ENCODE measurements around the gene WDR33. TPM values are rescaled to one million over a fixed set of nuclear protein-coding genes. Genes with fewer than 3 reads are reported as not detected.
A peak's percentile ranks its signal among the peaks of the same experiment; 100 is the strongest.

Gene WDR33
- total RNA-seq, 4 donors from 2014 or later: 25.8 to 35.3 (median 33.3) TPM

DNA sequence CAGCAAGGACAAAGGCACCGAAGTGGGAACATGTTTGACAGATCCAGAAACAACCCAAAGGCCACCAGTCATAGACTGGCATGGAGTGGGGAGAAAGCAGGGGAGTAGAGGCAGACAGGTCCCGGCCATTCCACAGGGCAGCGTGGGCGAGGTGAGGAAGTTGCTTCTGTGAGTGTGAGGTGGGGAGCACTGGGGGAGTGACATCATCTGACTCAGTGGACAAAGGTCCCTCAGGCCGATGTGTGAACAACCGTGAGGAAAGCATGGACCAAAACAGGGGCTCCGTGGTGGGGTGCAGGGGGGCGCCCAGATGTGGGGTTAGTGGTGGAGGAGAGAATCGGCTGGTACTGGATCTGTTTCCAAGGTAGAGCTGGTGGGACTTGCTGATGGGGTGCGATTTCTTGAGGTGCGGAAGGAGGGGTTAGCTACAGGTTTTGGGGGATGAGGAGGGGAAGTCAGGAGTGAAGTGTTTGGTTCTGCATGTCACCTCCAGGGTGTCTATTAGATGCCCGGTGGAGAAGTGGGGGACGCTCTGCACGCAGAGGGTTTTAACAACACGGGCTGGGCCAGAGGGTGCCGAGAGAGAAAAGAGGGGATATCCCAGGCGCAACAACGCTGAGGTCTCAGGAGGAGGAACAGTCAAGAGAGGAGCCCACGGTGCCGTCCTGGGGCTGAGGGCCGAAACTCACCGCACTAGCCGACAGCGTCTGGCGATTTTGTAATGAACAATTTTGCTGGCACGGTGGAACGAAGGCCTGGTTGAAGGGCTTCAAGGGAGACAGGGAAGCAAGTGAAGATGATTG lies 112.2 kb downstream of the WDR33 start:
- Histone ChIP-seq H3K9me3 (no peaks in the 10 kb centered on the region), H3K27me3 (no peaks in the 10 kb centered on the region), H3K27ac (replicated peaks in 1 of 4) (no peak overlapping the region), H3K36me3 (no peaks in the 10 kb centered on the region), H3K4me1 (peaks cover 29 to 40% (median 35%) of the 10 kb centered on the region in 4 donors), H3K4me3 (no peak overlapping the region)
- no peak for DNase-seq (ENCODE audit: extremely low spot score)
- intact Hi-C loops (cut with DNase I): loop anchor here (5.0 kb wide), 2 partner anchors 106 to 191 kb away; no protein-coding TSS in a partner anchor
- no peak for TF ChIP-seq EP300 (IDR thresholded peaks at IDR 0.05)
- TF ChIP-seq POLR2AphosphoS5 (IDR thresholded peaks at IDR 0.05): no peak
- TF ChIP-seq POLR2A (IDR thresholded peaks at IDR 0.05; ENCODE audit: low read depth): no peak
- TF ChIP-seq, protein P1, sequence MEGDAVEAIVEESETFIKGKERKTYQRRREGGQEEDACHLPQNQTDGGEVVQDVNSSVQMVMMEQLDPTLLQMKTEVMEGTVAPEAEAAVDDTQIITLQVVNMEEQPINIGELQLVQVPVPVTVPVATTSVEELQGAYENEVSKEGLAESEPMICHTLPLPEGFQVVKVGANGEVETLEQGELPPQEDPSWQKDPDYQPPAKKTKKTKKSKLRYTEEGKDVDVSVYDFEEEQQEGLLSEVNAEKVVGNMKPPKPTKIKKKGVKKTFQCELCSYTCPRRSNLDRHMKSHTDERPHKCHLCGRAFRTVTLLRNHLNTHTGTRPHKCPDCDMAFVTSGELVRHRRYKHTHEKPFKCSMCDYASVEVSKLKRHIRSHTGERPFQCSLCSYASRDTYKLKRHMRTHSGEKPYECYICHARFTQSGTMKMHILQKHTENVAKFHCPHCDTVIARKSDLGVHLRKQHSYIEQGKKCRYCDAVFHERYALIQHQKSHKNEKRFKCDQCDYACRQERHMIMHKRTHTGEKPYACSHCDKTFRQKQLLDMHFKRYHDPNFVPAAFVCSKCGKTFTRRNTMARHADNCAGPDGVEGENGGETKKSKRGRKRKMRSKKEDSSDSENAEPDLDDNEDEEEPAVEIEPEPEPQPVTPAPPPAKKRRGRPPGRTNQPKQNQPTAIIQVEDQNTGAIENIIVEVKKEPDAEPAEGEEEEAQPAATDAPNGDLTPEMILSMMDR (IDR thresholded peaks at IDR 0.05): no peak
- 92% methylated on average over 26 of the region's 27 CpGs for WGBS

DNA sequence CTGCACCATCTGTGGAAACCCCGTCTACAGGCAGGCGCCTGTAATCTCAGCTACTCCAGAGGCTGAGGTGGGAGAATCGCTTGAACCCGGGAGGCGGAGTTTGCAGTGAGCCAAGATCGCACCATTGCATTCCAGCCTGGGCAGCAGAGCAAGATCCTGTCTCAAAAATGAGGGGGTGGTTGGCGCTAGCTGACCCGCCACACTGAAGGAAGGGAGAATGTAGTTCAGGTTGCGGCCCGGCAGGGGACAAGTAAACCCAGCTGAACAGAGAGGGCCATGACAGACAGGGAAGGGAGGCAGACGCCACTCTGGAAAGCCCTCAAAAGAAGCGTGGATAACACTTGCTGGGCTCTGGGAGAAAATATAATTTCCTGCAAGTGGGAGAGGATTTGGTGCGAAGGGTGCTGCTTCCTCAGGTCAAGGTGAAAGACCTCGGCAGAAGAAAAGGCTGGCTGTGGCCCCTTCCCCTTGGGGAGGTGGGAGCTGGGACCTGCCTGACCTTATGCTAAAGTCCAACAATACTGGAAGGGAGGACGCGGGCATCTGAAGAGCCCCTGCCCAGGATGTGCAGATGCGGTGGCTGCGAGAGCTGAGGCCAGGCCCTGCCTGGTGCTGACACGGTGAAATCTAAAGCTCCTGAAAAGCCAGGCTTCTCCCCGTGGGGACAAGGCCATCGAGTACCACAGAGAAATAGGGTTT lies 113.3 kb downstream of the WDR33 start:
- Histone ChIP-seq H3K36me3 (no peaks in the 10 kb centered on the region), H3K9me3 (no peaks in the 10 kb centered on the region), H3K4me3 (no peak overlapping the region), H3K4me1 (peaks cover 19 to 29% (median 25%) of the 10 kb centered on the region in 4 donors), H3K27ac (replicated peaks in 1 of 4) (no peak overlapping the region), H3K27me3 (no peaks in the 10 kb centered on the region)
- 93% methylated on average over 21 of the region's 21 CpGs for WGBS
- intact Hi-C loops (cut with DNase I): loop anchor here (5.0 kb wide), 2 partner anchors 105 to 190 kb away; no protein-coding TSS in a partner anchor
- TF ChIP-seq EP300 (IDR thresholded peaks at IDR 0.05) (no peak), POLR2AphosphoS5 (IDR thresholded peaks at IDR 0.05) (no peak), POLR2A (IDR thresholded peaks at IDR 0.05; ENCODE audit: low read depth) (no peak)
- TF ChIP-seq, protein P1 (IDR thresholded peaks at IDR 0.05): no peak
- no peak for DNase-seq (ENCODE audit: extremely low spot score)

DNA sequence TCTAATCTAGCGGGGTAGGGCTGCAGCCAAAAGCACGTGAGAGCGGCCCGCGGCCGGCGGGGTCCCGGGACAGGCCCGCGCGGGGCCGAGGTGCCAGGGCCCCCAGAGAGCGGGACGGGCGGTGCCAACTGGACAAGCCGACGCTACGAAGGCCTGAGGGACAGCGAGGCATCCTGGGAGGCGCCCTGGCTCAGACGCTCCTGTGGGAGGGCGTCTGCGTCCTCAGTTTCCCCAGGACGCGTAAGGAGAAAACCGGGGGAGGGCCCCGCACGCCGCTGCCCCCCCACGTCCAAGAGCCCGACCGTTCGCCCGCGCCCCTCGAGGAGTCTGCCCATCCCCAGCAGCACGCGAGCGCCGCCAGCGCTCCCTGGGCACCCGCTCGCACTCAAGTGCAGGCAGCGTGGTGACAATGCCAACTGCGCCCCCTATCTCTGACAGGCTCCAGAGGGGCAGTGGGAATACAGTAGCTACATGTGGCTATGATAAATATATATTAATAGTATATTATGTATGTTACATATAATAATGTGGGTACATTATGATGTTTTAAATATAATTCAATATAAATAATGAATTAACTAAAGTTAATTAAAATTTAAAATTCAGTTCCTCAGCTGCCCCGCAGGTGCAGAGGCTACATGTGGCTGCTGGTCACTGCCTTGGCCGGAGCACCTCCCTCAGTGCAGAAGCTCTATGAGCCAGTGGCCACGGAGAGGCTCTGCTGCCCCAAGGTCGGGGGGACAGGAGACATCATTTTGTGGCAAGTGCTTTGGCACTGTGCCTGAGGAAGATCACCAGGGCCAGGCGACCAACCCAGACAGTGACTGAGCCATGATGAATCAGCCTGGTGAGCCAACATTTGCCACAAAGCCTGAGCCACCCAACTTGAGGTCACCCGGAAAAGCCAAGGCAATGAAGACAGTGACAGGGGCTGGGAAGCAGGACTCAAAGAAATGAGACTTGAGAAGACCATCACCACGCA lies 115.2 kb downstream of the WDR33 start:
- DNase-seq (ENCODE audit: extremely low spot score): no peak
- intact Hi-C loops (cut with DNase I): loop anchor here (5.0 kb wide), 2 partner anchors 103 to 188 kb away; no protein-coding TSS in a partner anchor
- Histone ChIP-seq H3K9me3 (no peaks in the 10 kb centered on the region), H3K36me3 (no peaks in the 10 kb centered on the region), H3K4me1 (peaks cover 11 to 19% (median 16%) of the 10 kb centered on the region in 4 donors), H3K27me3 (no peaks in the 10 kb centered on the region), H3K27ac (replicated peaks in 1 of 4) (peak overlapping the region; percentile 20 to 65 (median 58)), H3K4me3 (peak overlapping the region; percentile 44 to 60 (median 54))
- WGBS: 40% methylated on average over 40 of the region's 52 CpGs
- TF ChIP-seq, protein P1 (IDR thresholded peaks at IDR 0.05): peak; percentile 77 to 81 (median 77)
- TF ChIP-seq POLR2A (IDR thresholded peaks at IDR 0.05; ENCODE audit: low read depth): no peak
- no peak for TF ChIP-seq EP300 (IDR thresholded peaks at IDR 0.05)
- TF ChIP-seq POLR2AphosphoS5 (IDR thresholded peaks at IDR 0.05): peak; percentile 35 to 65

DNA sequence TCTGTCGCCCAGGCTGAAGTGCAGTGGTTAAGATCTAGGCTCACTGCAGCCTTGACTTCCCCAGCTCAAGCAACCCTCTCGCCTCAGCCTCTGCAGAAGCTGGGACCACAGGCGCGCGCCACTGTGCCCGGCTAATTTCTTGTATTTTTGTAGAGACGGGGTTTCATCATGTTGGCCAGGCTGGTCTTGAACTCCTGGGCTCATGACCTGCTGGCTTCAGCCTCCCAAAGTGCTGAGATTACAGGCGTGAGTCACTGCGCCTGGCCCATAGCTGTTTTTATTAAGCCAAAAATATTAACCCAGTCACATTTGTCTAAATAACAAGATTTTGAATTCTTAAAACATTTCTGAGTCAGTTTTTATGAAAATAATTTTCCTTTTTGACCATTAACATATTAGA lies 116.0 kb downstream of the WDR33 start:
- Histone ChIP-seq H3K36me3 (no peaks in the 10 kb centered on the region), H3K27ac (replicated peaks in 1 of 4) (peak overlapping the region in 3 of 4 donors; percentile 53 to 65 (median 62)), H3K4me1 (peaks cover 6 to 14% (median 10%) of the 10 kb centered on the region in 4 donors), H3K27me3 (no peaks in the 10 kb centered on the region), H3K4me3 (peak overlapping the region; percentile 44 to 60 (median 54)), H3K9me3 (no peaks in the 10 kb centered on the region)
- 83% methylated on average over 9 of the region's 9 CpGs for WGBS
- TF ChIP-seq POLR2AphosphoS5 (IDR thresholded peaks at IDR 0.05): no peak
- TF ChIP-seq, protein P1 (IDR thresholded peaks at IDR 0.05): no peak
- no peak for TF ChIP-seq POLR2A (IDR thresholded peaks at IDR 0.05; ENCODE audit: low read depth)
- no peak for TF ChIP-seq EP300 (IDR thresholded peaks at IDR 0.05)
- DNase-seq (ENCODE audit: extremely low spot score): no peak
- intact Hi-C loops (cut with DNase I): loop anchor here (5.0 kb wide), 3 partner anchors 43 to 188 kb away; no protein-coding TSS in a partner anchor
